Lower leg skin (tissue), 3 donors: ENCODE results near the gene DVL1.

Experiments used
- CTCF ChIP-seq, 3 donors: fragments of 450-650 bp; IDR thresholded peaks; one replicate each; pipeline ENCODE4 v1.5.1; 2016; ENCODE audit warnings: antibody characterized with exemption in 3 of 3, mild to moderate bottlenecking in 3 of 3, moderate library complexity in 2 of 3
- POLR2A ChIP-seq, 2 donors: fragments of 450-650 bp; IDR thresholded peaks; one replicate each; pipeline ENCODE4 v1.6.1; 2016 to 2017; ENCODE audit warnings: antibody characterized with exemption in 2 of 2, mild to moderate bottlenecking in 1 of 2, moderate library complexity in 1 of 2

- TF ChIP-seq CTCF (IDR thresholded peaks at IDR 0.05), result peak in 1 of 3 donors; percentile 31
- TF ChIP-seq POLR2A (IDR thresholded peaks at IDR 0.05), result no peak
Measured at GRCh38 chr1:1307923-1308755, 41.1 kb downstream of the DVL1 start, which contains the start of the genes ACAP3 and PUSL1.
